Memory B cell (primary cell): ENCODE data around the gene AKAP8L.

Source experiments
- ATAC-seq: fragments of 150-1000 bp; cut with Tn5 transposase; 2 replicates; pipeline ENCODE4 v1.10.0; 2021; ENCODE audit warnings: low read depth, mild to moderate bottlenecking, moderate library complexity
- DNase-seq, 2 donors: peaks; one replicate each; pipeline ENCODE4 v3.0.0; 2022; ENCODE audit warnings: low spot score in 2 of 2
- H3K27ac Mint-ChIP-seq: one replicate; pipeline ENCODE4 v1.8.0; 2022; ENCODE audit warnings: mild to moderate bottlenecking, moderate library complexity, mixed read lengths
- H3K27me3 Mint-ChIP-seq: one replicate; pipeline ENCODE4 v1.8.0; 2022; ENCODE audit warnings: mixed read lengths
- H3K36me3 Mint-ChIP-seq: one replicate; pipeline ENCODE4 v1.8.0; 2022; ENCODE audit warnings: mild to moderate bottlenecking, mixed read lengths
- H3K4me1 Mint-ChIP-seq: one replicate; pipeline ENCODE4 v1.8.0; 2022; ENCODE audit warnings: mixed read lengths
- H3K4me3 Mint-ChIP-seq: one replicate; pipeline ENCODE4 v1.8.0; 2022; ENCODE audit warnings: mild to moderate bottlenecking, moderate library complexity, mixed read lengths
- H3K9me3 Mint-ChIP-seq: one replicate; pipeline ENCODE4 v1.8.0; 2022; ENCODE audit warnings: mixed read lengths

AKAP8L gene

DNA sequence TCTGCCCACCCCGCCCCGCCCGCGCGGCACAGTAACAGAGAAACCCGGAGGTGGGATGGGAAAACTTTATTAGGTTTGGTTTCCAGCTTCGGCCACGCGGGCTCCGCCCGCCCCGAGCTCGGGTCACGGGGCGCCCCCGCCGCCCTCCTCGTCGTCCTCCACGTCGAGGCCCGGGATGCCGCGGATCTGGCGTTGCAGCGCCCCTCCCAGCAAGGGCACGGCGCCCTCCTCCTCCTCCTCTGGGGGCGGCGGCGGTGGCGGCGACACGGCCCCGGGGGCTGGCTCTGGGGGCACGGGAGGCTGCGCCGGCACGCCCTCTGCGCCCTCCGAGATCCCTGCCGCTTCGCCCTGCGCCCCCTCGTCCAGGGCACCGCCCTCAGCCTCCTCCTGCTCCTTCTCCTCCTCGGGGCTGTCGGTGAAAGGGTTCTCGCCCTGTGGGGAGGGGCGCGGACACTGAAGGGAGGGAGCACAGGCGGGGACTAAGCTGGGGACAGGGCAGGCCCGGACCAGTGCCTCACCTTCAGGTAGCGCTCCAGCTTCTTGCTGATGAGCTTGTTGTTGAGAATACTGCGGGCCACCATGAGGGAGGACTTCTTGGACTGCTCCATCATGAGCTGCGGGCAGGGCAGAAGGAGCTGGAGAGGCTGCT is 38.7 kb downstream of the AKAP8L start:
- H3K36me3 Mint-ChIP-seq: no peaks in the 10 kb centered on the region
- H3K27me3 Mint-ChIP-seq: no peaks in the 10 kb centered on the region
- H3K9me3 Mint-ChIP-seq: no peaks in the 10 kb centered on the region
- no peak for DNase-seq
- ATAC-seq: peak; percentile 29
- H3K4me3 Mint-ChIP-seq: peak overlapping the region; percentile 96
- peak overlapping the region; percentile 98 for H3K27ac Mint-ChIP-seq
- H3K4me1 Mint-ChIP-seq: peaks cover 28% of the 10 kb centered on the region

DNA sequence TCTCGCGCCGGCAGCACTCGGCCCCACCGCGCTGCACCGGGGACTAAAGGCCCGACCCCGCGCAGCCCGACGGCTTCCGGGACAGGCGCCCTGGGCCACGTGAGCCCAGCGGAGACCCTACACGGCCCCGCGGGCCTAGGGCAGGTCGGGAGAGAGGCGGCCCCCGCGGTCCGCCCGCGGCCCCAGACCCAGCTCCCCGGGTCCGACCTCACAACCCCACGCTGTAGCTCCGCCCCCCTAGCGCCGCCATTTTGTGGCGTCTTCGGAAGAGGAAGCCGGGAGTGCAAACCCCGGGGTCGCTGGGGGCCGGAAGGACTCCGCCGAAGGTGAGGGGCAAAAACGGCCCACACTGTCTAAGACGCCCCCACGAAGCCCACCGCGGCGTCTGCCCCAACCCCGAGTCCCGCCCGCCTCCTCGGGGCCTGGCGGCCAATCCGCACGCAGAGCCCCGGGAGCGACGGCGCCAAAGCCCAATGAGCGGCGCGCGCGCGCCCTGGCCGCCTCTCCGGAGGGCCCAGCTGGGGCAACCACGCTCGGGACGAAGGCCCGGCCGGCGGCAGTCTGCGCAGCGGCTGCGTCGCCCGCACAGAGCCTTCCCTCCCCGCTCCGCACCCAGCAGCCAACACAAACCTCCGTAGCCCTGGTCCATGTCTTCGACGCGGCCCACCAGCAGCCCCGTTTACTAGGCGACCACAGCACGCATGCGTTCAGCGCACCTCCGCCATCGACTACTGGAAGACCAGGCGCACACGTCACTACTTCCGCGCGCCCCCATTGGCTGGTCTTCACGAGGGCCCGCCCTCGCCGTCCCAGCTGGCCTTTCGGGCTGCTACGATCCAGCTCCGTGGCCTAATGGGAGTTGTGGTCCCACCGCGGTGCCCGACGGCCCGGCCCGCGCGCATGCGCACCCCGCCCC is 39.4 kb downstream of the AKAP8L start, which contains the start of gene AKAP8:
Gene AKAP8 (minus strand): TSS at position 705 of the 916 bp plus-strand sequence. CDS start 56 bp downstream, at position 649.
- Mint-ChIP-seq H3K36me3 (no peaks in the 10 kb centered on the region), H3K27ac (peak within 1 kb of the TSS; percentile 98), H3K9me3 (no peaks in the 10 kb centered on the region), H3K4me3 (peak within 1 kb of the TSS; percentile 96), H3K27me3 (no peaks in the 10 kb centered on the region), H3K4me1 (peaks cover 28% of the 10 kb centered on the region)
- ATAC-seq (peak; percentile 88), DNase-seq (peak; percentile 94 to 97)

DNA sequence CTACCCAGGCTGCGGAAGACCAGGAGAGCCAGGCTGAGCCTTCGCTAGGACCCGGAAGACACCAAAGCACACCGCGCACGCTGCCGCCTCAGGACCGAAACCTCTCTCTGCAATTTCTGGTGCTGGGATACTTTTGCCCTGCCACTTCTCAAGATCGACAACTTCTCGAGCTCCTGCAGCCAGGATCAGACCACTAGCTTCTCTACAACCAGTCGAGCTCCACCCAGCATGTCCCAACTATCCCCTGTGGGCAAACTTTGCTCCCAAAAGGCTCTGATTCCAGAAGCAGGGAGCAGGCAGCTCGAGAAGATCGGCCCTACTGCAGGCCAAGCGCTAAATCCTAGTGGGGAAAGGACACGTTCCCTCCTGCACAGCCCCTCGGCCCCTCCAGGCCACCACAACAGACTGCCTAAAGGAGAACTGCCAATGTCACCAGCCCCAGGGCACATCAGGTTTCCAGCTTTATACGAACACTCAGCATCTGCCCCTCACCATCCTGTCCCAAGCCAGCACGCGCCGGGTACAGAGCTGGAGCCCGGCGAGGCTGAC is 40.2 kb downstream of the AKAP8L start:
- H3K9me3 Mint-ChIP-seq: no peaks in the 10 kb centered on the region
- ATAC-seq: no peak
- H3K4me3 Mint-ChIP-seq: peak overlapping the region; percentile 96
- peak overlapping the region; percentile 98 for H3K27ac Mint-ChIP-seq
- H3K4me1 Mint-ChIP-seq: peaks cover 28% of the 10 kb centered on the region
- H3K36me3 Mint-ChIP-seq: no peaks in the 10 kb centered on the region
- DNase-seq: peak; percentile 24 to 39
- H3K27me3 Mint-ChIP-seq: no peaks in the 10 kb centered on the region

- H3K27me3 Mint-ChIP-seq: no peaks in the 10 kb centered on the region
- H3K9me3 Mint-ChIP-seq: no peaks in the 10 kb centered on the region
- peaks cover 10% of the 10 kb centered on the region for H3K36me3 Mint-ChIP-seq
- H3K4me3 Mint-ChIP-seq: no peak overlapping the region
- ATAC-seq (no peak), DNase-seq (no peak)
- no peak overlapping the region for H3K27ac Mint-ChIP-seq
- H3K4me1 Mint-ChIP-seq: peaks cover 16% of the 10 kb centered on the region
Observed at GRCh38 chr19:15374796-15375440, 43.9 kb downstream of the AKAP8L start.

DNA sequence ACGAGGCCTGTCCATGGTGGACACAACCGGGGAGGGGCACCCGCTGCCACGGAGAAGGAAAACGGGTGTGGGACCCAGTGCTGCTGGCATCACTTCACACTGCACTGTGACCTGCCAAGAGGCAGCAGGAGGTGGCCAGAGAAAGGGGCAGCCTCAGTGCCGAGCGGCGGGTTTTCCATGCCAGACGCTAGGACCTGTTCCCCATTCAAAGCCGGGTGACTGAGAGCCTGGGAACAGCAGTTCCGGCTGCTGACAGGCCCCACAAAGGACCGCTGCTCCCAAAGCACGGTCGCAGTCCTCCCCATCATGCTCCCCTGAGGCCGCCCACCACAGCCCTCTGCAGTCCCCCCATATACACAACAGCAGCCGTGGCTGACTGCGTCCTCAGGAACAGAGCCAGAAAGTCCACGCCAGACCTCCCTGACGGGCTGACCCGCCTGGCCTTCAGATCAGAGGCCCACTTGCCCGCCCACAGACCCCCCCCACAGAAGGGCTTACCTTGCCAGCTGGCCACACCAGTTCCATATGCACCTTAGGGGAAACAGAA is 44.6 kb downstream of the AKAP8L start:
- peaks cover 13% of the 10 kb centered on the region for H3K36me3 Mint-ChIP-seq
- no peaks in the 10 kb centered on the region for H3K27me3 Mint-ChIP-seq
- DNase-seq (no peak), ATAC-seq (no peak)
- H3K27ac Mint-ChIP-seq: no peak overlapping the region
- peaks cover 16% of the 10 kb centered on the region for H3K4me1 Mint-ChIP-seq
- H3K4me3 Mint-ChIP-seq: no peak overlapping the region
- no peaks in the 10 kb centered on the region for H3K9me3 Mint-ChIP-seq

DNA sequence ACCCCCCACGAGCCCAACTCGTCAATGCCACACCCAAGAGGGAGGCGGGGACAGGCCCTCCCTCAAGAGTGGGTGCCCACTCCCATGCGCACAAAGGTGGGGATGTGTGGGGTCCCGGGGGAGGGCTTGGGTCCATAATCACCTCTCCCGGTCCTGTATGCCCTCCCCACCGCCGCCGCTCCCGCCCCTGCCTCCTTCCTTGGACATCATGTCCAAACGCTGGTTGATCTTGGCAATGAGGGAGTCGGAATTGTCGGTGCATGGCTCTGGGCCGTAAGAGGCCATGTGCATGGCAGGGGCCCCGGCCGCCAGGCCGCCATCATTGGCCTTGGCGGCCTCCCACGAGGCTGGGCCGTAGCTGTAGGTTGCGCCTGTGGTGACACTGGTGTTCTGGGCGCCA is 45.1 kb downstream of the AKAP8L start:
- Mint-ChIP-seq H3K36me3 (peaks cover 15% of the 10 kb centered on the region), H3K27ac (no peak overlapping the region), H3K4me3 (no peak overlapping the region), H3K9me3 (no peaks in the 10 kb centered on the region), H3K27me3 (no peaks in the 10 kb centered on the region), H3K4me1 (peaks cover 16% of the 10 kb centered on the region)
- ATAC-seq: no peak
- DNase-seq: no peak

GRCh38 chr19:15372891-15373301 is 45.9 kb downstream of the AKAP8L start:
- no peaks in the 10 kb centered on the region for H3K27me3 Mint-ChIP-seq
- ATAC-seq (no peak), DNase-seq (no peak)
- H3K4me1 Mint-ChIP-seq: peaks cover 11% of the 10 kb centered on the region
- H3K36me3 Mint-ChIP-seq: peaks cover 20% of the 10 kb centered on the region
- no peak overlapping the region for H3K27ac Mint-ChIP-seq
- no peaks in the 10 kb centered on the region for H3K9me3 Mint-ChIP-seq
- H3K4me3 Mint-ChIP-seq: no peak overlapping the region

DNA sequence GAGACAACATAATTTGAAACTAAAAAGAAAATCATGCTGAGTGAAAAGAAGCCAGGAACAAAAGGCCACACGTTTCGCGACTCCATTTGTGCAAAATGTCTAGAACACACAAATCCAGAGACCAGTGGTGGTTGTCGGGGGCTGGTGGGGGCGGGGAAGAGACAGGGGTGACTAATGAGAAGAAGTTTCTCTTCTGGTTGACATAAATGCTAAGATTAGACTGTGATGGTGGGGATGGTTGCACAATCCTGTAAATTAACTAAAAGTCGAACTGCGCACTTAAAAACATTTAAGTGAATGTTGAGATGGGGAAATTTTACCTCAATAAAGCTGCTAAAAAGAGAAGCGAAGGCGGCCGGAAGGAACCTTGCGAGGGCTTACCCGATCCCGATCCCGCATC is 46.3 kb downstream of the AKAP8L start:
- no peak for ATAC-seq
- no peak for DNase-seq
- no peaks in the 10 kb centered on the region for H3K9me3 Mint-ChIP-seq
- peaks cover 7% of the 10 kb centered on the region for H3K4me1 Mint-ChIP-seq
- H3K4me3 Mint-ChIP-seq: no peak overlapping the region
- H3K27me3 Mint-ChIP-seq: no peaks in the 10 kb centered on the region
- peaks cover 22% of the 10 kb centered on the region for H3K36me3 Mint-ChIP-seq
- no peak overlapping the region for H3K27ac Mint-ChIP-seq

- H3K9me3 Mint-ChIP-seq: no peaks in the 10 kb centered on the region
- H3K4me3 Mint-ChIP-seq: no peak overlapping the region
- no peaks in the 10 kb centered on the region for H3K27me3 Mint-ChIP-seq
- peaks cover 22% of the 10 kb centered on the region for H3K36me3 Mint-ChIP-seq
- ATAC-seq (no peak), DNase-seq (no peak)
- no peak overlapping the region for H3K27ac Mint-ChIP-seq
- H3K4me1 Mint-ChIP-seq: peaks cover 4% of the 10 kb centered on the region
Observed at GRCh38 chr19:15371786-15372380, 46.9 kb downstream of the AKAP8L start.

GRCh38 chr19:15371119-15371518 is 47.7 kb downstream of the AKAP8L start:
- no peak for ATAC-seq
- no peak overlapping the region for H3K27ac Mint-ChIP-seq
- no peak for DNase-seq
- no peaks in the 10 kb centered on the region for H3K4me1 Mint-ChIP-seq
- H3K9me3 Mint-ChIP-seq: no peaks in the 10 kb centered on the region
- H3K36me3 Mint-ChIP-seq: peaks cover 22% of the 10 kb centered on the region
- no peaks in the 10 kb centered on the region for H3K27me3 Mint-ChIP-seq
- H3K4me3 Mint-ChIP-seq: no peak overlapping the region

- Mint-ChIP-seq H3K4me1 (no peaks in the 10 kb centered on the region), H3K27me3 (no peaks in the 10 kb centered on the region), H3K9me3 (no peaks in the 10 kb centered on the region), H3K4me3 (no peak overlapping the region), H3K27ac (no peak overlapping the region), H3K36me3 (peaks cover 22% of the 10 kb centered on the region)
- ATAC-seq: no peak
- DNase-seq: no peak
Observed at GRCh38 chr19:15369594-15369891, 49.2 kb downstream of the AKAP8L start.

GRCh38 chr19:15368798-15369593 is 49.8 kb downstream of the AKAP8L start:
- no peak for ATAC-seq
- H3K9me3 Mint-ChIP-seq: no peaks in the 10 kb centered on the region
- peaks cover 22% of the 10 kb centered on the region for H3K36me3 Mint-ChIP-seq
- H3K27ac Mint-ChIP-seq: peak overlapping the region; percentile 62
- H3K4me3 Mint-ChIP-seq: no peak overlapping the region
- no peak for DNase-seq
- H3K4me1 Mint-ChIP-seq: no peaks in the 10 kb centered on the region
- no peaks in the 10 kb centered on the region for H3K27me3 Mint-ChIP-seq

- ATAC-seq (no peak), DNase-seq (no peak)
- Mint-ChIP-seq H3K4me3 (no peak overlapping the region), H3K9me3 (no peaks in the 10 kb centered on the region), H3K4me1 (peaks cover 2% of the 10 kb centered on the region), H3K27ac (peak overlapping the region; percentile 62), H3K36me3 (peaks cover 25% of the 10 kb centered on the region), H3K27me3 (no peaks in the 10 kb centered on the region)
Observed at GRCh38 chr19:15368051-15368632, 50.6 kb downstream of the AKAP8L start.
